Measurements from ENCODE around the gene RFTN1.

RFTN1 gene

GRCh38 chr3:16286161-16286560 is 227.3 kb downstream of the RFTN1 start:
- no peak for DNase-seq (ENCODE audit: low read depth, low spot score)

DNA sequence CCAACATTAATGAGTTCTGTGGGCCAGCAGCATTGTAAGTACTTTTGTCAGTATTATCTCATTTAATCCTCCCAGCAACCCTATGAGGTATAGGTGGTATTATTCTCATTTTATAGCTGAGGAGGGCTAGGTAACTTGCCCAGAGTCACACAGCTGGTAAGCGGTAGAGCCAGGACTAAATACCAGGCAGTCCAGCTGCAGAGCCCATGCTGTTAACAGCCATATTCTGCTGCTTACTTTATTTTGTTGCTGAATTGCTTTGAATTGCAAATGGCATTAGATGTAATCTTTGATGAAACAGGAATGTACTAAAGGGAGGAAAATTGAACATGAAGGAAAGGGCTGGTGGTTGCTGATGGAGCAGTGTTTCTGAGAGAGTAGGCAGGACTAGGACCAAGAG is 228.9 kb downstream of the RFTN1 start:
- ChIA-PET CTCF (interaction anchor here (1.0 to 10.9 kb wide), 3 partner anchors 10 to 233 kb away, joined by 3 to 81 read pairs (median 11); partner anchors contain the start of genes DPH3 and OXNAD1), POLR2A (no interaction called here)
- TF ChIP-seq, protein P1, sequence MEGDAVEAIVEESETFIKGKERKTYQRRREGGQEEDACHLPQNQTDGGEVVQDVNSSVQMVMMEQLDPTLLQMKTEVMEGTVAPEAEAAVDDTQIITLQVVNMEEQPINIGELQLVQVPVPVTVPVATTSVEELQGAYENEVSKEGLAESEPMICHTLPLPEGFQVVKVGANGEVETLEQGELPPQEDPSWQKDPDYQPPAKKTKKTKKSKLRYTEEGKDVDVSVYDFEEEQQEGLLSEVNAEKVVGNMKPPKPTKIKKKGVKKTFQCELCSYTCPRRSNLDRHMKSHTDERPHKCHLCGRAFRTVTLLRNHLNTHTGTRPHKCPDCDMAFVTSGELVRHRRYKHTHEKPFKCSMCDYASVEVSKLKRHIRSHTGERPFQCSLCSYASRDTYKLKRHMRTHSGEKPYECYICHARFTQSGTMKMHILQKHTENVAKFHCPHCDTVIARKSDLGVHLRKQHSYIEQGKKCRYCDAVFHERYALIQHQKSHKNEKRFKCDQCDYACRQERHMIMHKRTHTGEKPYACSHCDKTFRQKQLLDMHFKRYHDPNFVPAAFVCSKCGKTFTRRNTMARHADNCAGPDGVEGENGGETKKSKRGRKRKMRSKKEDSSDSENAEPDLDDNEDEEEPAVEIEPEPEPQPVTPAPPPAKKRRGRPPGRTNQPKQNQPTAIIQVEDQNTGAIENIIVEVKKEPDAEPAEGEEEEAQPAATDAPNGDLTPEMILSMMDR (IDR thresholded peaks at IDR 0.05; ENCODE audit: insufficient read depth, low read length, missing control alignments) = no peak
- H3K4me3 ChIP-seq (ENCODE audit: low read depth, low read length) = no peak overlapping the region
- no peak for DNase-seq (ENCODE audit: low read depth, low spot score)

More at GRCh38 chr3:16286161-16286560, 227.3 kb downstream of the RFTN1 start:
- ChIA-PET CTCF (interaction anchor here (2.3 to 10.9 kb wide), 3 partner anchors 18 to 265 kb away, joined by 11 to 81 read pairs (median 25); partner anchors contain the start of genes DPH3 and OXNAD1), POLR2A (no interaction called here)
- H3K4me3 ChIP-seq (ENCODE audit: low read depth, low read length) = no peak overlapping the region
- TF ChIP-seq, protein P1 (IDR thresholded peaks at IDR 0.05; ENCODE audit: insufficient read depth, low read length, missing control alignments) = no peak

DNA sequence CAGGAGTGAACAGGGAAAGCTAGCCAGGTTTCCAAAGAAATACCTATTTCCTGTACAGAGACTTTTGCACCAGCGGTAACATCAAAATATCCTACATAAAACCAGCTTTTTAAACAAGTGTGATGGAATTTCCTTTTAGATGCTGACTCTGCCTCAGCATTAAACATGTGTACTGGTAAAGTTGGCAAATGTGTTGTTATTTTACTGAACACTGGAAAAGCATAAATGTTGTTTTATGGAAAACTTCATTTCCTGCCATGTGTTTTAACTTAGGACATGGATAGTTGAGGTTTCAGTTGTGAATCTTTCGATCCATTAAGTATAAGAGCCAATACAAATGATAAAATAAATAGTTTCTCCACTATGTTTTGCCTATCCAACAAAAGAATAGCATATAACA is 232.8 kb downstream of the RFTN1 start:
- POLR2A ChIA-PET = no interaction called here
- no peak for DNase-seq (ENCODE audit: low read depth, low spot score)
- TF ChIP-seq, protein P1 (IDR thresholded peaks at IDR 0.05; ENCODE audit: insufficient read depth, low read length, missing control alignments) = no peak
- H3K4me3 ChIP-seq (ENCODE audit: low read depth, low read length) = no peak overlapping the region
- CTCF ChIA-PET = interaction anchor here (2.9 to 10.9 kb wide), 4 partner anchors 10 to 270 kb away, joined by 13 to 81 read pairs (median 24); partner anchors contain the start of genes DPH3 and OXNAD1

DNA sequence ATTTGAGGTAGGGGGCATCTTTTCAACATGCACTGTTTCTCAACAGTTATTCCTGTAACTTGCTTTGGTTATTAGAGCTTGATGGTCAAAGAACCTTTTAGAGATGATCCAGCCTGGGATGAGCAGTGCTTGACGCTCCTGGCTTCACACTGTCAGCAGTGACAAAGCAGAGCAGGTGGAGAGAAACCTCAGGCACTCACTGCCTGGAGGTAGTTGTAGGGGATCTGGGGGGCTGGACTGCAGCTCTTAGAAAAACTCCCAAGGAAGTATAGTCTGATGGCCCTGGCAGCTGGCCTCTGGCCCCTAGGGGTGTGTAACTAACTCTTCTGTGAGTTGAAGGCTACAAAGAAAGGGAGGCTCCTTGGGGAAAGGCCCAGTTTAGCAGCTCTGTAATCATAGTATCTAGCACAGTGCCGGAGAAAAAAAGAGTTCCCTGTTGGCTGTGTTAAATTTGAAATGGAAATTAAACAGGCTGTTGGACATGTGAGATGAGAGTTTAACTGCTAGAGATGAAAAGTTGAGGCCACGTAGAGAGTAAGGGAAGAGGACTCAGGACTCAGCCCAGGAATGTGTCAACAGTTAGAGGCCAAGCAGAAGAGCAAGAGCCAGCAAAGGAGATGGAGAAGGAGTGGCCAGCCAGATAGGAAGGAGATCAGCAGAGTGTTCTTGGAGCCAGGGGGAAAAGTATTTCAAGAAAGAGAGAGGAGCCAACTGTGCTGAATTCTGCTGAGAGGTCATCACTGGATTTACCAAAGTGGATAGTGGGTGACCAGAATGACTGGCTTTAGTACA is 234.3 kb downstream of the RFTN1 start:
- no peak overlapping the region for H3K4me3 ChIP-seq (ENCODE audit: low read depth, low read length)
- CTCF ChIA-PET = interaction anchor here (1.2 to 10.9 kb wide), 4 partner anchors 11 to 275 kb away, joined by 4 to 81 read pairs (median 24); partner anchors contain the start of genes DPH3 and OXNAD1
- no peak for DNase-seq (ENCODE audit: low read depth, low spot score)
- POLR2A ChIA-PET = no interaction called here
- TF ChIP-seq, protein P1 (IDR thresholded peaks at IDR 0.05; ENCODE audit: insufficient read depth, low read length, missing control alignments) = no peak

DNA sequence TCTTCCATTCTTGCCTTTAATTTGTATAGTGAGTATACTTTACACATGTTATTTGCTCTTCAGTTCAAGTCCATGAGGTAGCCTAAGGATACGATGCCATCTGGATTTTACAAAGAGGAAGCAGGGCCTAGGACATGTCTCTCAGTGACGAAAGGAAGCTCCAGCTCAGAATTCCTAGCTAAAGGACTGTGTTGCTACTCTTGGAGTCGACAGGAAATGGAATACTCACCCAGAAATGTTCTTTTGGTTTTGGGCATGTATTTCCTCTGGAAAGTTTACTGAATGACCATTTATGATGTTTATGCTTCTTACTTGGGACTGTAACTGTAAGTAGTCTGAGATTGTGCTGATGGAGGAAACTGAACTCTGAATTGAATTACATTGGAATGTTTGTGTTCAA is 236.0 kb downstream of the RFTN1 start:
- POLR2A ChIA-PET = no interaction called here
- CTCF ChIA-PET = interaction anchor here (1.5 to 10.9 kb wide), 5 partner anchors 10 to 273 kb away, joined by 5 to 81 read pairs (median 13); partner anchors contain the start of genes DPH3 and OXNAD1
- no peak overlapping the region for H3K4me3 ChIP-seq (ENCODE audit: low read depth, low read length)
- TF ChIP-seq, protein P1 (IDR thresholded peaks at IDR 0.05; ENCODE audit: insufficient read depth, low read length, missing control alignments) = no peak
- no peak for DNase-seq (ENCODE audit: low read depth, low spot score)

DNA sequence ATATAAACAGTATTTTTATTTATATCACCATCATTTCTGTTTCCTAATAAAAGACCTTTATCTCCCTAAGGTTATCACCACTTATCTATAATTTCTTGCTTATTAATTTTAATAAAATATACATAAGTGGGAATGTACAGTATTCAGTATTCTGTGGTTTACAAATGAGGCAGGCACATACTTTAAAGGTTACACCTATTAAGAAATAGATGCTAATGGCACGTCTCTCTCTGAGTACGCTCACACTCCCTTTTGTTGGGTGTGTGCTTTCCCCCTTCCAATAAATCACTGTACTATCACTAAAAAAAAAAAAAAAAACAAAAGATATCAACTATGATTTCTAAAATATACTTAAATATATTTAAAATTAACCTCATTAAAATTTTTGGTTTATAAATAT is 239.6 kb downstream of the RFTN1 start:
- TF ChIP-seq, protein P1 (IDR thresholded peaks at IDR 0.05; ENCODE audit: insufficient read depth, low read length, missing control alignments) = no peak
- H3K4me3 ChIP-seq (ENCODE audit: low read depth, low read length) = no peak overlapping the region
- ChIA-PET POLR2A (no interaction called here), CTCF (interaction anchor here (1.0 to 1.9 kb wide), 4 partner anchors 8 to 277 kb away, joined by 3 to 9 read pairs (median 4); partner anchors contain the start of gene OXNAD1)
- no peak for DNase-seq (ENCODE audit: low read depth, low spot score)

Measured in AG04449 (cell line).